Fibroblast of lung (primary cell): ENCODE results near the gene CACNA1A.

Source experiments
- EZH2 ChIP-seq: IDR thresholded peaks from 2 replicates; pipeline ENCODE4 v1.5.1; 2012; ENCODE audit warnings: low read length, control low read depth, mild to moderate bottlenecking; ENCODE audit errors: missing control alignments
- TF ChIP-seq, protein P1 (sequence below), 2 donors: IDR thresholded peaks in 1 of 2; conservative IDR thresholded peaks in 1 of 2; 1 replicate in 1 of 2; 2 replicates in 1 of 2; pipeline ENCODE4 v1.5.1; 2011 to 2012; ENCODE audit warnings: low read length in 2 of 2, control low read depth in 1 of 2, inconsistent platforms in 1 of 2, low read depth in 1 of 2, mild to moderate bottlenecking in 1 of 2

DNA sequence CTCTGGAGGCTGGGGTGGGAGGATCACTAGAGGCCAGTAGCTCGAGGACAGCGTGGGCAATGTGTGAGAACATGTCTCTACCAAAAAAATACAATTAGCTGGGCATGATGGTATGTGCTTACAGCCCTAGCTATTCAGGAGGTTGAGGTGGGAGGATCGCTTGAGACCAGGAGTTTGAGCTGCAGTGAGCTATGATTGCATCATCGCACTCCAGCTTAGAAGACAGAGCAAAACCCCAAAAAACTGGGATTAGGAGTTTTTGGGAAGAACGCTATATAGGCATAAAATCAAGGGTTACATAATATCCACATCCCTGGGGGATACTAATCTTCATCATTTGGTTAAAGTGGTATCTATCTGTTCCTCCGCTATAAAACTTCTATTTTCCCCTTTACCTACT lies 155.5 kb downstream of the CACNA1A start:
- TF ChIP-seq, protein P1, sequence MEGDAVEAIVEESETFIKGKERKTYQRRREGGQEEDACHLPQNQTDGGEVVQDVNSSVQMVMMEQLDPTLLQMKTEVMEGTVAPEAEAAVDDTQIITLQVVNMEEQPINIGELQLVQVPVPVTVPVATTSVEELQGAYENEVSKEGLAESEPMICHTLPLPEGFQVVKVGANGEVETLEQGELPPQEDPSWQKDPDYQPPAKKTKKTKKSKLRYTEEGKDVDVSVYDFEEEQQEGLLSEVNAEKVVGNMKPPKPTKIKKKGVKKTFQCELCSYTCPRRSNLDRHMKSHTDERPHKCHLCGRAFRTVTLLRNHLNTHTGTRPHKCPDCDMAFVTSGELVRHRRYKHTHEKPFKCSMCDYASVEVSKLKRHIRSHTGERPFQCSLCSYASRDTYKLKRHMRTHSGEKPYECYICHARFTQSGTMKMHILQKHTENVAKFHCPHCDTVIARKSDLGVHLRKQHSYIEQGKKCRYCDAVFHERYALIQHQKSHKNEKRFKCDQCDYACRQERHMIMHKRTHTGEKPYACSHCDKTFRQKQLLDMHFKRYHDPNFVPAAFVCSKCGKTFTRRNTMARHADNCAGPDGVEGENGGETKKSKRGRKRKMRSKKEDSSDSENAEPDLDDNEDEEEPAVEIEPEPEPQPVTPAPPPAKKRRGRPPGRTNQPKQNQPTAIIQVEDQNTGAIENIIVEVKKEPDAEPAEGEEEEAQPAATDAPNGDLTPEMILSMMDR (conservative IDR thresholded peaks at IDR 0.05 in 1 of 2, IDR thresholded peaks at IDR 0.05 in 1 of 2; ENCODE audit: low read depth in 1 of 2, low read length in 2 of 2) = no peak
- TF ChIP-seq EZH2 = no peak
